HEK293T (cell line): ENCODE data around the gene YES1.

ENCODE experiments used
- ARNT ChIP-seq: fragments of 450-650 bp; IDR thresholded peaks from 2 replicates; pipeline ENCODE4 v1.6.1; 2017; ENCODE audit warnings: mild to moderate bottlenecking
- FOXM1 ChIP-seq: fragments of 450-650 bp; IDR thresholded peaks from 2 replicates; pipeline ENCODE4 v1.6.1; 2017; ENCODE audit warnings: mild to moderate bottlenecking, borderline replicate concordance
- ZNF384 ChIP-seq: fragments of 450-650 bp; IDR thresholded peaks from 2 replicates; pipeline ENCODE4 v1.6.1; 2016

GRCh38 chr18:766550-766860 is 45.5 kb downstream of the YES1 start:
- TF ChIP-seq FOXM1: no peak
- no peak for TF ChIP-seq ZNF384
- no peak for TF ChIP-seq ARNT
